ENCODE results near the gene TJP1.

Gene TJP1

DNA sequence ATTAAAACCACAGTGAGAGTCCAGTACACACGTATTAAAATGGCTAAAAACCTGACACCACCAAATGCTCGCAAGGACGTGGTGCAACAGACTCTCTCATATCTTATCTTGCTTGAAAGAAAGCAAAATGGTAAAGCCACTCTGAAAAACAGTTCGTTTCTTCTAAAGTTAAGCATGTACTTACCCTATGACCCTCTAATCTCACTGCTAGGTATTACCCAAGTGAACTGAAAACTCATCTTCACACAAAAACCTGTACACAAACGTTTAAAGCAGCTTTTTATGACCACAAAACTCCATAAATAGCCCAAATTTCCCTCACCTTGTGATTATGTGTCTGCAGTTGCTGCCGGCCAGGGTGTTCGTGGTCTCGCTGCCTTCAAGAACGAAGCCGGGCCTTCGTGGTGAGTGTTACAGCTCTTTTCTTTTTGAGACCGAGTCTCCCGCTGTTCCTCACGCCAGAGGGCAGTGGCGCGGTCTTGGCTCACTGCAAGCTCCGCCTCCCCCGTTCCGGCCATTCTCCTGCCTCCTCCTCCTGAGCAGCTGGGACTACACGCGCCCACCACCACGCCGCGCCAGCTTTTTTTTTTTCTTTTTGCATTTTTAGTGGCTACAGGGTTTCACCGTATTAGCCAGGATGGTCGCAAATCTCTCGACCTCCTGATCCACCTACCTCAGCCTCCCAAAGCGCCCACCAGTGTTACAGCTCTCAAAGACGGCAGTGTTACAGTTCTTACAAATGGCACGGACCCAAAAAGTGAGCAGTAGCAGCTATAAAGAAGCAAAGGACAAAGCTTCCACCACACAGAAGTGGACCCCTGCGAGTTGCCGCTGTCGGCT, 165.4 kb downstream of the TJP1 start:
- DNase-seq, result no peak

DNA sequence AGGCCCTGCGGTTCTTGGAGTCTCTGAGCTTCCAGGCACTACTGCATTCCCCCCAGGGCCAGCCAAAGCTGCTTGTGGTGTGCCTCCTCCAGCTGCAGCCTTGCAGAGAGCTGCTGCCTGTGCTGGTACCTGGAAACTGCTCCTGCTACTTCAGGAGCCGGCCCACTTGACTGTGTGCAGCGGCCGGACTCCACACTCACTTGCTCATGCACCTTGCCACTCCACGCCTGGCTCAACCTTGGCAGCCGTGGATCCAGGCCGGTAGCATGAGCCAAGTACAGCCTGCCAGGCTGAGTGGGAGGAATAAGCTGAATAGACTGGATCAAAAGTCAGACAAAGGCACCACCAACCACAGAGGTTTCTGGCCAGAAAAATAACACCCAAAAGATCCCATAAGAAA, 169.7 kb downstream of the TJP1 start:
- DNase-seq, result no peak

DNA sequence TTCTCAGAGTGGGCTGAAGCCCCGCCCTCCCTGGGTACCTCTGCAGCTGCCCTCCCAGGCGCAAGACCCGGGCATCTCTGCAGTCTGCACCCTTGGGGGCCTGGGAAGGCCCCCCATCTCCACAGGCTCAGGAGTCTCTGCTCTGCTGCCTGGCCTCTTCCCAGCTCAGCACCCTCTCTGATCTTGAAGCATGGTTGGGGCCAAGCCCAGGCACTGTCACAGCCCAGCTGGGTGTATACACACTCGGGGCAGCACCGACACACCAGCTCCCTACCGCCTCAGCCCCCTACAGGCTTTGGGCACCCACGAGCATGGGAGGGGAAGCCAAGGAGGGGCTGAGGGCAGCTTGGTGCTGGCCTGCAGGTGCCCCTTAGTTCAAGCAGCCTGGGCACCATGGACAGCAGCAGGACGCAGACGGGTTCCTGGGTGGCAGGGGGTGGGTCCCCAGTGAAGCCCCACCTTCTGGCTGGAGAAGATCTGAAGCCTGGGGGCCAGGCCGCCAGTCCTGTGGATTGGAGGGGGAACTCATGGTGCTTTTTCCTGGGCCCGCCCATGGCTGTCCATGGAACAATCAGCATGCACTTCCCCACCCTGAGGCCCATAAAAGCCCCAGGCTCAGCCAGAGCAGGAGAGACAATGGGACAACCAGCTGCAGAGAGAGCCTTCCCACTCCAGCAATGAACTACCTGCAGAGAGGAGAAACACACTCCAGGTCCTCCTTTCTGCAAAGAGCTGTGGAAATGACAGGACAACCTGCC, 170.6 kb downstream of the TJP1 start:
- no peak for DNase-seq

All from hematopoietic multipotent progenitor cell treated with erythropoietin and hydrocortisone succinate and interleukin-3 and kit ligand, for 8 days (in vitro differentiated cells).